Measurements from ENCODE around the gene RPRML.
"Not testable (repeated sequence)": the region's sequence is repeated elsewhere in the genome, so short reads cannot be mapped to it uniquely, and the experiment has no call there.

The RPRML gene

GRCh38 chr17:46979147-46979863 lies at the start of gene RPRML:
RPRML (minus strand) TSS chr17:46979253; CDS start chr17:46979007, 246 bp downstream.
- Histone ChIP-seq H3K9me3 (ENCODE audit: control insufficient read depth, low read depth, low read length) (no peaks in the 10 kb centered on the region), H3K36me3 (ENCODE audit: control insufficient read depth, low read depth, low read length) (no peaks in the 10 kb centered on the region), H3K27ac (ENCODE audit: low read length) (no peak within 1 kb of the TSS), H3K4me3 (ENCODE audit: low read length) (peak within 1 kb of the TSS; percentile 60), H3K4me1 (ENCODE audit: control insufficient read depth, low read depth, low read length) (peaks cover 20% of the 10 kb centered on the region), H3K27me3 (ENCODE audit: control insufficient read depth, insufficient read depth, low read length) (peaks cover 35% of the 10 kb centered on the region), H3K9ac (ENCODE audit: low read length) (peak within 1 kb of the TSS; percentile 35)

- H3K4me3 ChIP-seq (ENCODE audit: low read length); H3K9ac ChIP-seq (ENCODE audit: low read length); H3K9me3 ChIP-seq (ENCODE audit: control insufficient read depth, low read depth, low read length); H3K27ac ChIP-seq (ENCODE audit: low read length); H3K27me3 ChIP-seq (ENCODE audit: control insufficient read depth, insufficient read depth, low read length); H3K4me1 ChIP-seq (ENCODE audit: control insufficient read depth, low read depth, low read length); H3K36me3 ChIP-seq (ENCODE audit: control insufficient read depth, low read depth, low read length): not testable (repeated sequence)
Observed at GRCh38 chr17:47016966-47017365, 37.9 kb upstream of the RPRML start.

GRCh38 chr17:47013341-47013740 lies 34.3 kb upstream of the RPRML start:
- Histone ChIP-seq H3K27me3 (ENCODE audit: control insufficient read depth, insufficient read depth, low read length) (no peaks in the 10 kb centered on the region), H3K9me3 (ENCODE audit: control insufficient read depth, low read depth, low read length) (no peaks in the 10 kb centered on the region), H3K9ac (ENCODE audit: low read length) (no peak overlapping the region), H3K36me3 (ENCODE audit: control insufficient read depth, low read depth, low read length) (no peaks in the 10 kb centered on the region), H3K4me1 (ENCODE audit: control insufficient read depth, low read depth, low read length) (no peaks in the 10 kb centered on the region), H3K27ac (ENCODE audit: low read length) (no peak overlapping the region), H3K4me3 (ENCODE audit: low read length) (no peak overlapping the region)

GRCh38 chr17:47012457-47012856 lies 33.4 kb upstream of the RPRML start:
- no peak overlapping the region for H3K9ac ChIP-seq (ENCODE audit: low read length)
- no peak overlapping the region for H3K4me3 ChIP-seq (ENCODE audit: low read length)
- H3K4me1 ChIP-seq (ENCODE audit: control insufficient read depth, low read depth, low read length), result no peaks in the 10 kb centered on the region
- H3K9me3 ChIP-seq (ENCODE audit: control insufficient read depth, low read depth, low read length), result no peaks in the 10 kb centered on the region
- no peaks in the 10 kb centered on the region for H3K36me3 ChIP-seq (ENCODE audit: control insufficient read depth, low read depth, low read length)
- no peaks in the 10 kb centered on the region for H3K27me3 ChIP-seq (ENCODE audit: control insufficient read depth, insufficient read depth, low read length)
- H3K27ac ChIP-seq (ENCODE audit: low read length), result no peak overlapping the region

- Histone ChIP-seq H3K4me3 (ENCODE audit: low read length) (no peak overlapping the region), H3K27me3 (ENCODE audit: control insufficient read depth, insufficient read depth, low read length) (no peaks in the 10 kb centered on the region), H3K9me3 (ENCODE audit: control insufficient read depth, low read depth, low read length) (no peaks in the 10 kb centered on the region), H3K27ac (ENCODE audit: low read length) (no peak overlapping the region), H3K36me3 (ENCODE audit: control insufficient read depth, low read depth, low read length) (no peaks in the 10 kb centered on the region), H3K4me1 (ENCODE audit: control insufficient read depth, low read depth, low read length) (no peaks in the 10 kb centered on the region), H3K9ac (ENCODE audit: low read length) (no peak overlapping the region)
Observed at GRCh38 chr17:47009759-47010594, 30.9 kb upstream of the RPRML start.

GRCh38 chr17:47004906-47005305 lies 25.9 kb upstream of the RPRML start:
- H3K4me3 ChIP-seq (ENCODE audit: low read length), result no peak overlapping the region
- no peak overlapping the region for H3K9ac ChIP-seq (ENCODE audit: low read length)
- H3K27ac ChIP-seq (ENCODE audit: low read length), result no peak overlapping the region
- no peaks in the 10 kb centered on the region for H3K27me3 ChIP-seq (ENCODE audit: control insufficient read depth, insufficient read depth, low read length)
- H3K9me3 ChIP-seq (ENCODE audit: control insufficient read depth, low read depth, low read length), result no peaks in the 10 kb centered on the region
- H3K36me3 ChIP-seq (ENCODE audit: control insufficient read depth, low read depth, low read length), result no peaks in the 10 kb centered on the region
- no peaks in the 10 kb centered on the region for H3K4me1 ChIP-seq (ENCODE audit: control insufficient read depth, low read depth, low read length)

GRCh38 chr17:47003864-47004263 lies 24.8 kb upstream of the RPRML start:
- H3K9me3 ChIP-seq (ENCODE audit: control insufficient read depth, low read depth, low read length); H3K4me3 ChIP-seq (ENCODE audit: low read length); H3K36me3 ChIP-seq (ENCODE audit: control insufficient read depth, low read depth, low read length); H3K27ac ChIP-seq (ENCODE audit: low read length); H3K27me3 ChIP-seq (ENCODE audit: control insufficient read depth, insufficient read depth, low read length); H3K9ac ChIP-seq (ENCODE audit: low read length); H3K4me1 ChIP-seq (ENCODE audit: control insufficient read depth, low read depth, low read length): not testable (repeated sequence)

- no peak overlapping the region for H3K9ac ChIP-seq (ENCODE audit: low read length)
- no peaks in the 10 kb centered on the region for H3K27me3 ChIP-seq (ENCODE audit: control insufficient read depth, insufficient read depth, low read length)
- no peak overlapping the region for H3K4me3 ChIP-seq (ENCODE audit: low read length)
- H3K4me1 ChIP-seq (ENCODE audit: control insufficient read depth, low read depth, low read length), result no peaks in the 10 kb centered on the region
- no peak overlapping the region for H3K27ac ChIP-seq (ENCODE audit: low read length)
- no peaks in the 10 kb centered on the region for H3K9me3 ChIP-seq (ENCODE audit: control insufficient read depth, low read depth, low read length)
- H3K36me3 ChIP-seq (ENCODE audit: control insufficient read depth, low read depth, low read length), result no peaks in the 10 kb centered on the region
Observed at GRCh38 chr17:46995841-46996571, 17.0 kb upstream of the RPRML start.

- Histone ChIP-seq H3K27ac (ENCODE audit: low read length) (no peak overlapping the region), H3K4me3 (ENCODE audit: low read length) (no peak overlapping the region), H3K4me1 (ENCODE audit: control insufficient read depth, low read depth, low read length) (no peaks in the 10 kb centered on the region)
Observed at GRCh38 chr17:46994993-46995392, 15.9 kb upstream of the RPRML start.

GRCh38 chr17:46991617-46992016 lies 12.6 kb upstream of the RPRML start:
- H3K27me3 ChIP-seq (ENCODE audit: control insufficient read depth, insufficient read depth, low read length), result no peaks in the 10 kb centered on the region
- no peaks in the 10 kb centered on the region for H3K36me3 ChIP-seq (ENCODE audit: control insufficient read depth, low read depth, low read length)
- H3K4me3 ChIP-seq (ENCODE audit: low read length), result no peak overlapping the region
- H3K27ac ChIP-seq (ENCODE audit: low read length), result no peak overlapping the region
- H3K9me3 ChIP-seq (ENCODE audit: control insufficient read depth, low read depth, low read length), result no peaks in the 10 kb centered on the region
- no peaks in the 10 kb centered on the region for H3K4me1 ChIP-seq (ENCODE audit: control insufficient read depth, low read depth, low read length)
- no peak overlapping the region for H3K9ac ChIP-seq (ENCODE audit: low read length)

More at GRCh38 chr17:46994993-46995392, 15.9 kb upstream of the RPRML start:
- Histone ChIP-seq H3K27me3 (ENCODE audit: control insufficient read depth, insufficient read depth, low read length) (no peaks in the 10 kb centered on the region), H3K9ac (ENCODE audit: low read length) (no peak overlapping the region), H3K36me3 (ENCODE audit: control insufficient read depth, low read depth, low read length) (no peaks in the 10 kb centered on the region), H3K9me3 (ENCODE audit: control insufficient read depth, low read depth, low read length) (no peaks in the 10 kb centered on the region)

- no peaks in the 10 kb centered on the region for H3K27me3 ChIP-seq (ENCODE audit: control insufficient read depth, insufficient read depth, low read length)
- H3K36me3 ChIP-seq (ENCODE audit: control insufficient read depth, low read depth, low read length), result no peaks in the 10 kb centered on the region
- H3K4me1 ChIP-seq (ENCODE audit: control insufficient read depth, low read depth, low read length), result no peaks in the 10 kb centered on the region
- no peak overlapping the region for H3K4me3 ChIP-seq (ENCODE audit: low read length)
- H3K9me3 ChIP-seq (ENCODE audit: control insufficient read depth, low read depth, low read length), result no peaks in the 10 kb centered on the region
- H3K9ac ChIP-seq (ENCODE audit: low read length), result no peak overlapping the region
- H3K27ac ChIP-seq (ENCODE audit: low read length), result no peak overlapping the region
Observed at GRCh38 chr17:46989637-46990431, 10.8 kb upstream of the RPRML start.

Measured in iPS-18a (cell line).